IMR-90 (cell line): Measurements from ENCODE around the gene C21orf58. TPM values are rescaled to one million over a fixed set of nuclear protein-coding genes. Genes with fewer than 3 reads are reported as not detected.
A peak's percentile ranks its signal among the peaks of the same experiment; 100 is the strongest.

Experiments used
- ATAC-seq: fragments of 200-7000 bp; cut with Tn5 transposase; 2 replicates; pipeline ENCODE4 v1.9.1; 2020; ENCODE audit warnings: low read depth, mild to moderate bottlenecking, moderate library complexity
- BruUV-seq: library from RNA; stranded (reverse); fragments of 400-500 nt; replicated peaks from 2 replicates; lab custom pipeline; 2021; lab: Mats Ljungman, UMichigan
- CTCF ChIA-PET: fragments of 300-600 bp; formaldehyde crosslinking; extraction: SDS; loops from one replicate; lab custom pipeline; 2021; ENCODE audit warnings: antibody characterized with exemption; lab: Yijun Ruan, JAX
- POLR2A ChIA-PET: fragments of 300-600 bp; sonication (Branson Sonifier 250); formaldehyde crosslinking; loops from one replicate; lab custom pipeline; 2022; ENCODE audit warnings: antibody characterized with exemption; ENCODE audit not compliant: unreplicated experiment; lab: Charles Lee
- DNase-seq: peaks from one replicate; pipeline ENCODE4 v3.0.0; 2013
- H2AFZ ChIP-seq: replicated peaks from 2 replicates; pipeline ENCODE3; 2013; ENCODE audit warnings: low read length, mild to moderate bottlenecking; ENCODE audit not compliant: poor library complexity
- H2AK5ac ChIP-seq: 2 replicates; pipeline ENCODE4 v1.6.1; 2013; ENCODE audit warnings: low read depth, low read length, inconsistent platforms
- H2AK9ac ChIP-seq: replicated peaks from 2 replicates; pipeline ENCODE3; 2013; ENCODE audit warnings: mild to moderate bottlenecking, low read depth, low read length, moderate library complexity; ENCODE audit not compliant: poor library complexity
- H2BK120ac ChIP-seq: 2 replicates; pipeline ENCODE4 v1.6.1; 2013; ENCODE audit warnings: low read depth, low read length, inconsistent platforms
- H2BK15ac ChIP-seq: 3 replicates; pipeline ENCODE4 v1.6.1; 2013; ENCODE audit warnings: low read depth, low read length, inconsistent platforms
- H2BK20ac ChIP-seq: 2 replicates; pipeline ENCODE4 v1.6.1; 2013; ENCODE audit warnings: low read depth, mild to moderate bottlenecking, inconsistent platforms, low read length, moderate library complexity
- H2BK5ac ChIP-seq: 2 replicates; pipeline ENCODE4 v1.6.1; 2013; ENCODE audit warnings: mild to moderate bottlenecking, low read depth, low read length, inconsistent platforms; ENCODE audit not compliant: poor library complexity, severe bottlenecking
- H3K14ac ChIP-seq: replicated peaks from 2 replicates; pipeline ENCODE4 v1.6.1; 2013; ENCODE audit warnings: low read depth, low read length, inconsistent platforms
- H3K18ac ChIP-seq: 2 replicates; pipeline ENCODE4 v1.6.1; 2013; ENCODE audit warnings: low read depth, low read length, control low read depth
- H3K23ac ChIP-seq: 2 replicates; pipeline ENCODE4 v1.6.1; 2013; ENCODE audit warnings: low read depth, low read length, inconsistent platforms
- H3K27ac ChIP-seq: 2 replicates; pipeline ENCODE4 v1.5.1; 2013; ENCODE audit warnings: mild to moderate bottlenecking, control low read depth, low read length; ENCODE audit not compliant: insufficient read depth
- H3K27me3 ChIP-seq: 2 replicates; pipeline ENCODE4 v1.6.1; 2013; ENCODE audit warnings: low read length; ENCODE audit not compliant: control insufficient read depth, insufficient read depth
- H3K36me3 ChIP-seq: 2 replicates; pipeline ENCODE4 v1.6.1; 2013; ENCODE audit warnings: low read length, mixed read lengths; ENCODE audit not compliant: control insufficient read depth, insufficient read depth
- H3K4ac ChIP-seq: 2 replicates; pipeline ENCODE4 v1.6.1; 2013; ENCODE audit warnings: low read depth, low read length, inconsistent platforms
- H3K4me1 ChIP-seq: 2 replicates; pipeline ENCODE4 v1.6.1; 2013; ENCODE audit warnings: low read length, mixed read lengths; ENCODE audit not compliant: control insufficient read depth, insufficient read depth
- H3K4me2 ChIP-seq: 2 replicates; pipeline ENCODE4 v1.6.1; 2013; ENCODE audit warnings: low read depth, mild to moderate bottlenecking, control low read depth, low read length, moderate library complexity
- H3K4me3 ChIP-seq: 2 replicates; pipeline ENCODE4 v1.5.1; 2013; ENCODE audit warnings: low read depth, mild to moderate bottlenecking, control low read depth, low read length, moderate library complexity; ENCODE audit not compliant: insufficient read depth
- H3K56ac ChIP-seq: 2 replicates; pipeline ENCODE4 v1.6.1; 2013; ENCODE audit warnings: low read length, inconsistent platforms; ENCODE audit not compliant: insufficient read depth; ENCODE audit errors: extremely low read depth
- H3K79me1 ChIP-seq, 2 experiments: 2 replicates each; pipeline ENCODE4 v1.6.1; 2013; ENCODE audit warnings: low read length in 2 of 2, inconsistent platforms in 1 of 2, low read depth in 1 of 2
- H3K9ac ChIP-seq: 2 replicates; pipeline ENCODE4 v1.6.1; 2013; ENCODE audit warnings: low read depth, low read length, control low read depth
- H3K9me1 ChIP-seq: 2 replicates; pipeline ENCODE4 v1.6.1; 2013; ENCODE audit warnings: low read length, inconsistent platforms; ENCODE audit not compliant: insufficient read depth
- H3K9me3 ChIP-seq: 2 replicates; pipeline ENCODE4 v1.6.1; 2013; ENCODE audit warnings: low read length; ENCODE audit not compliant: control insufficient read depth, insufficient read depth
- H4K20me1 ChIP-seq: 2 replicates; pipeline ENCODE4 v1.6.1; 2013; ENCODE audit warnings: low read length, inconsistent platforms; ENCODE audit not compliant: insufficient read depth
- H4K5ac ChIP-seq: 2 replicates; pipeline ENCODE4 v1.6.1; 2013; ENCODE audit warnings: mild to moderate bottlenecking, low read depth, low read length, control low read depth
- H4K8ac ChIP-seq, 2 experiments: 2 replicates each; pipeline ENCODE4 v1.6.1; 2013; ENCODE audit warnings: low read depth in 2 of 2, low read length in 2 of 2, control low read depth in 1 of 2, inconsistent platforms in 1 of 2
- H4K91ac ChIP-seq: 2 replicates; pipeline ENCODE4 v1.6.1; 2013; ENCODE audit warnings: low read depth, low read length, inconsistent platforms; ENCODE audit not compliant: insufficient read depth
- MAFK ChIP-seq: IDR thresholded peaks from 2 replicates; pipeline ENCODE4 v1.6.1; 2012; ENCODE audit warnings: low read depth, low read length, improper control_type of control experiment
- NFE2L2 ChIP-seq: fragments of 150-350 bp; IDR thresholded peaks from 2 replicates; pipeline ENCODE4 v1.6.1; 2016; ENCODE audit warnings: low read depth, mild to moderate bottlenecking, low read length
- RFX5 ChIP-seq: IDR thresholded peaks from 2 replicates; pipeline ENCODE4 v1.8.0; 2012; ENCODE audit warnings: low read depth, mild to moderate bottlenecking, low read length, moderate library complexity
- USF2 ChIP-seq: fragments of 150-350 bp; IDR thresholded peaks from 2 replicates; pipeline ENCODE4 v1.6.1; 2017; ENCODE audit warnings: mild to moderate bottlenecking, antibody characterized with exemption, low read length, low read depth
- WGBS, 2 experiments: methylation state at CpG; one replicate each; pipeline versions ENCODE4 v1.1.5 to v1.1.7; 2013; ENCODE audit warnings: missing lambda C conversion rate in 2 of 2; ENCODE audit not compliant: insufficient read length in 1 of 2; ENCODE audit errors: extremely low coverage in 2 of 2; 5-methylcytosine and 5-hydroxymethylcytosine counted together
- dilution Hi-C: fragments of 300-500 bp; cut with HindIII; formaldehyde crosslinking; loops from one replicate; pipeline ENCODE4 v1.14.3; 2018; ENCODE audit warnings: low sequenced_read_pairs; ENCODE audit not compliant: unreplicated experiment
- in situ Hi-C: fragments of 300-500 bp; cut with MboI; formaldehyde crosslinking; loops from 3 replicates; pipeline ENCODE4 v1.14.3; 2019; ENCODE audit warnings: low sequenced_read_pairs, inconsistent platforms, mixed read lengths
- intact Hi-C: fragments of 100-400 bp; cut with micrococcal nuclease; formaldehyde crosslinking; loops from 2 replicates; pipeline ENCODE4 v1.10.0; 2022
- polyA plus RNA-seq, 3 experiments: library from polyadenylated mRNA; depleted of rRNA; stranded (reverse); fragments of >200 nt; gene quantifications; 2 replicates each; pipeline ENCODE4 v1.2.3, GENCODE V29; 2012; ENCODE audit warnings: low replicate concordance in 1 of 3
- total RNA-seq: library from RNA; depleted of rRNA; stranded (reverse); fragments of >200 nt; gene quantifications from 2 replicates; pipeline ENCODE4 v1.2.3, GENCODE V29; 2012

Gene C21orf58
- total and polyA plus RNA-seq, 2 of the 4 experiments (the other 2 are of a cell fraction), result 2.7 to 6.2 TPM

- TF ChIP-seq MAFK (peak; percentile 89), RFX5 (no peak), USF2 (no peak), NFE2L2 (no peak)
- no peak overlapping the region for H2BK120ac ChIP-seq
- peaks cover 12% of the 10 kb centered on the region for H3K36me3 ChIP-seq
- dilution Hi-C loops, result no loop called here
- ATAC-seq (no peak), DNase-seq (no peak)
- no TSS peak for BruUV-seq
- H3K23ac ChIP-seq, result peak overlapping the region; percentile 1; the same call in 1 of the 2 replicates
- peaks cover 6% of the 10 kb centered on the region for H3K4me1 ChIP-seq
- H2AK9ac ChIP-seq, result no peak overlapping the region
- H4K20me1 ChIP-seq, result no peaks in the 10 kb centered on the region
- H3K4me2 ChIP-seq, result no peak overlapping the region
- H3K27ac ChIP-seq, result no peak overlapping the region
- H3K79me1 ChIP-seq, result peaks cover 19 to 35% of the 10 kb centered on the region in 2 experiments
- H4K91ac ChIP-seq, result no peak overlapping the region
- POLR2A ChIA-PET, result no interaction called here
- H4K8ac ChIP-seq, result no peak overlapping the region
- WGBS, 2 experiments, result 38% methylated on average over 2 of the region's 6 CpGs; no CpG with 5 or more reads in 1 of the 2 experiments
- intact Hi-C loops, result loop anchor here (5.0 kb wide), 1 partner anchor 317 kb away; no protein-coding TSS in a partner anchor
- no peak overlapping the region for H2BK20ac ChIP-seq
- no peak overlapping the region for H3K18ac ChIP-seq
- H3K9me3 ChIP-seq, result no peaks in the 10 kb centered on the region
- no peak overlapping the region for H3K9ac ChIP-seq
- H4K5ac ChIP-seq, result no peak overlapping the region
- peaks cover 3% of the 10 kb centered on the region; the same call in 1 of the 2 replicates for H3K9me1 ChIP-seq
- H3K4me3 ChIP-seq, result no peak overlapping the region
- H3K27me3 ChIP-seq, result no peaks in the 10 kb centered on the region
- in situ Hi-C loops, result no loop called here
- no peak overlapping the region for H2BK15ac ChIP-seq
- no peak overlapping the region for H2AFZ ChIP-seq
- H3K4ac ChIP-seq, result no peak overlapping the region
- no peak overlapping the region for H2BK5ac ChIP-seq
- CTCF ChIA-PET, result no interaction called here
- H3K56ac ChIP-seq, result no peak overlapping the region
- no peak overlapping the region for H3K14ac ChIP-seq
- no peak overlapping the region for H2AK5ac ChIP-seq
Measured at GRCh38 chr21:46289655-46290179, 34.0 kb downstream of the C21orf58 start.
